VCaP (cell line): Measurements from ENCODE around the gene BCLAF3.
A peak's percentile ranks its signal among the peaks of the same experiment; 100 is the strongest.

Experiments used
- H3K27ac ChIP-seq: fragments of 450-650 bp; 2 replicates; pipeline ENCODE4 v1.5.1; 2017
- TF ChIP-seq, protein P1 (sequence below): fragments of 450-650 bp; conservative IDR thresholded peaks from 2 replicates; pipeline ENCODE4 v1.5.1; 2017; ENCODE audit warnings: mild to moderate bottlenecking, moderate library complexity

Gene BCLAF3

DNA sequence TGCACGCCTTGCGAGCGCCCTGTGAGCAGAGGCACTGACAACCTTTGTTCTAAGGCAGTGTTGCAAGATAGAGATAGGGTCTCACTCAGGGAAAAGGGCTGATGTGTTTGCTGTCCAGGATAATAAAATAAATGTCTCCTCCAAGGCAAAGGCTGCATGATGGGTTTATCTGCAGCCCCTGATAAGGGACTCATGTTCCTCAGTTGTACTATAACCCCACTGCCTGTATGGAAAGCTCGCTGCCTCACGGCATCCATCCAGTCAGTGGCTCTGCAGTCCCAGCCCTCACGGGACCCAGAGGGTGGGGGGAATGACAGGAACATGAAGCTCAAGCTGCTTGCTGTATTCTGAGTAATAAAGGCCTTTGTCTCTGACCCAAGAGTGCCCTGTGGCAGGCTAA, 22.6 kb downstream of the BCLAF3 start:
- no peak overlapping the region for H3K27ac ChIP-seq
- TF ChIP-seq, protein P1, sequence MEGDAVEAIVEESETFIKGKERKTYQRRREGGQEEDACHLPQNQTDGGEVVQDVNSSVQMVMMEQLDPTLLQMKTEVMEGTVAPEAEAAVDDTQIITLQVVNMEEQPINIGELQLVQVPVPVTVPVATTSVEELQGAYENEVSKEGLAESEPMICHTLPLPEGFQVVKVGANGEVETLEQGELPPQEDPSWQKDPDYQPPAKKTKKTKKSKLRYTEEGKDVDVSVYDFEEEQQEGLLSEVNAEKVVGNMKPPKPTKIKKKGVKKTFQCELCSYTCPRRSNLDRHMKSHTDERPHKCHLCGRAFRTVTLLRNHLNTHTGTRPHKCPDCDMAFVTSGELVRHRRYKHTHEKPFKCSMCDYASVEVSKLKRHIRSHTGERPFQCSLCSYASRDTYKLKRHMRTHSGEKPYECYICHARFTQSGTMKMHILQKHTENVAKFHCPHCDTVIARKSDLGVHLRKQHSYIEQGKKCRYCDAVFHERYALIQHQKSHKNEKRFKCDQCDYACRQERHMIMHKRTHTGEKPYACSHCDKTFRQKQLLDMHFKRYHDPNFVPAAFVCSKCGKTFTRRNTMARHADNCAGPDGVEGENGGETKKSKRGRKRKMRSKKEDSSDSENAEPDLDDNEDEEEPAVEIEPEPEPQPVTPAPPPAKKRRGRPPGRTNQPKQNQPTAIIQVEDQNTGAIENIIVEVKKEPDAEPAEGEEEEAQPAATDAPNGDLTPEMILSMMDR: no peak

DNA sequence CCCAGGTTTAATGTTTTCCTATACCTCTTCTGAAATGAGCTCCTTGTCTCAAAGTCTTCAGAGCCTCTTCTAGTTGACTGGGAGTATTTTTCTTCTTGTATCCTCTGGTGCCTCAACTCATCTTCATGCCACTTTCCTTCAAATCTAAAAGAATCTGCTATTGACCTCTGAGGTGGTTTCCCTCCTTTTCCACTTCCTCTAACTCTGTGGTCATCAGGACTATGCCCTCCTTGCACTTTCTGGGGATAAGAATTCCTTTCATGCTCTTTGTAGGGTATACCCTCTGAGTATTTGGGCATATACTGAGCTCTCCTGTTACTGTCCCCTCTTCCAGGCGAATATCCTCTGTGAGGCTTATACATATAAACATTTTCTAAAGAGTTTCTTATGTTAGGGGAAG, 24.8 kb downstream of the BCLAF3 start:
- TF ChIP-seq, protein P1: no peak
- no peak overlapping the region for H3K27ac ChIP-seq

DNA sequence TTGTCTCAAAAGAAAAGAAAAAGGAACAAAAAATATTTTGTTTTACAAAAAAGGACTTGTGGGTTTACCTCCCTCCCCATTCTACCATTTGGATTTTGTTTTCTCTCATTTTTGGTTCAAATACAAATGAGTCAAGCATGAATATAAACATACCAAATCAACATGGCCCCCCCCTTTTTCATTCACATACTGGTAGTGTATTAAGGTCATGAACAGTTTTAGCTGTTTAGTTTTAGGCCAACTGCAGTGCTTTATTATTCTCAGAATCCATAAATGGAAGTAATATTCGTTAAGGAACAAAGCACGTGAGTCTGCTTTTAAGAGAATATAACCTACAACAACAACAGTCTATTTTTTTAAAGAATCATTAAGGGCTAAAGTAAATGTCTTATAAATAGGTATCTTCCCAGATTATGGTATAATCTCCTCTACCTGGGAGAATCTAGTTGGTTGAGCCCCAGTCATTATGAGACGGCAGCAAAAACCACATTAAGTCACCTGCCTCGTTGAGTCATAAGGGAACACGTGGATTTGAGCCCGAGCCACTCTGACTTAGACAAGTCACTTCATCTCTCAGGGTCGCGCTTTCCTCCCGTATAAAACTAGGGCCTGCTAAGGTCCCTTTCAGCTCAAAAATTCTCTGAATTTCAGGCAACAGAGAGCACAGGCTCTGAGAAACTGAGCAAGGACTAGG, 26.7 kb downstream of the BCLAF3 start:
- TF ChIP-seq, protein P1: no peak
- H3K27ac ChIP-seq: no peak overlapping the region

DNA sequence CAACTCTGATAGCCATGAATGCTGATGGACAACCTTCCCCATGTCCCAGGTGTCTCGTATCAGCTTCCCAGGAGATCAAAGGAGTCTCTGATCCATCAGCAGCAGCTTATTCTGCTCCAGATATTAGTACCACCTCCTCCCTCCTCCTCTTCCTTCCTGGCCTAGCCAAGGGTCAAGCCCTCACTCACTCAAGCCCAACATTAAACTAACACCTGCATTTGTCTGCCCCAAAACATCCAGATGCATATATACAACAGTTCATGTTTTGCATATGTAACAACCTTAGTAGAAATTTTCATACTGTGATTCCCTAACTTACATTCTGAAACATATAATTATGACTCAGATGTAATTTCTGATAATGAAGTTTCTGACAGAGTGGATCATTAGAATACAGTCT, 29.9 kb downstream of the BCLAF3 start:
- no peak overlapping the region for H3K27ac ChIP-seq
- TF ChIP-seq, protein P1: no peak

DNA sequence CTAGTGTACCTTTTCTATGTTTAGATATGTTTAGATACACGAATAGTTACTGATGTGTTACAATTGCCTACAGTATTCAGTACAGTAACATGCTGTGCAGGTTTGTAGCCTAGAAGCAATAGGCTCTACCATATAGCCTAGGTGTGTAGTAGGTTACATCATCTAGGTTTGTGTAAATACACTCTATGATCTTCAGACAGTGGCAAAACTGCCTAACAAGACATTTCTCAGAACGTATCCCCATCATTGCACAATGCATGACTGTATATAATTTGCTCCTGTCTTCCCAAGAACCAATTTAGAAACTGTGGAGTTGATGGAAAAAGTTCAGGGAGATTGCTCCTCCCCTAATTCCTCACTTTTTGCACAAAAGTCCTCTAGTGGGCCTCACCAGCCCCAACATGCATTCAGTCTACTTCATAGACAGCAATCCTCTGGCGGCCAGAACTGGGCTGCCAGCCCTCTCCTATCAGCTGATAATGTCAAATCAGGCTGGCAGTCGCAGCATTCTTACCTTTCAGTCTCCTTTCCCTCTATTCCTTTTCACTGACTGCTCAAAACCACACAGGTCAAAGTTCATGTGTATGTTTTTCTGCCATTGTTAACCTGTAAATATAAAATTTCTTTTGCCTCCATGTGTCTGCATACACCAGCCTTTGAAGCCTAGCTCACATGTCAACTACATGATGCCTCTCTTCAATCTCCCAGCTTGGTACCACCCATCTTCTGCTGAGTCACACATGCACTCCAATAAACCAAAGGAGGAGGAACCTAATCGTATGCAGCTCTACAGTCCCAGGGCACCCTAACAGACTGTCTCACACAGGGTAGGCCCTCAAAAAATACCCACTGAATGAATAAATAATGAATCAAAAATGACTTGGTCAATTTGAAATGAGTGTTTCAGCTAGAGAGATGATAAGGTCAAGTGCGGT, 32.0 kb downstream of the BCLAF3 start:
- TF ChIP-seq, protein P1: no peak
- H3K27ac ChIP-seq: no peak overlapping the region

DNA sequence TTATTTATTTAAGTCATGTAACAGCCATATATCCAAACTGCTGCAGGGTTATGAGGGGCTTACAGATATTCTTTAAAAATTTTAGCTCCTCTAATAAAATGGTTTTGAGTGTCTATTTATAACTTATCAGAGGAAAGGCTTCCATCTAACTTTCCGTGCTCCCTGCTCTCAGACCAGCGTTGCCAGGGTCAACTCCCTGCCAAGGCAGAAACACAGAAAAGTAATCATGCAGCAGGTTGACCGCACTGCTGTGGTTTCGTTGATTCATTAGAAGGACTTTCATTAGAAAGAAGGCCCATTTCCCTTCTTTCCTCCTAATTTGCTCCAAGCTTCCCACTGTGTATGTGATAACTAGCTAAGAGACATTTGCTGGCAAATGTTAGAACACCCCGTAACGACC, 33.9 kb downstream of the BCLAF3 start:
- TF ChIP-seq, protein P1: no peak

DNA sequence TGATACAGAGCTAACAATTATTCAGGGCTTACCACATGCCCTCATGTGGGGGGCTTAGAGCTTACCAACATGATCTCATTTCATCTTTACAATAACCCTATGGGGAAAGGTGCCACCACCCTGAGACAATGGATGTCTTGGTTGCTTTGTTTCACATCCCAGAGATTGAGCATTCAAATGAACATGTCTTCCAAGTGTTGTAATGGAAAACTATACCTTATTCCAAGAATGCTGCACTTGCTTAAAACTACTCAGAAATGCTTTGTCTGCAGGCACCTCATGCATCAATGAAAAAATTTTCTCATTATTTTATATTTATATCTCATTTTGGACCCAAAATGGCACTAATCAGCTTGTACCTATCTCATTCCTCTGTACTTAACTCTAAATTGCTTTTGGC, 34.6 kb downstream of the BCLAF3 start:
- TF ChIP-seq, protein P1: no peak

More for the DNA sequence above, 33.9 kb downstream of the BCLAF3 start:
- H3K27ac ChIP-seq: no peak overlapping the region; the same call in 1 of the 2 replicates

More for the DNA sequence above, 34.6 kb downstream of the BCLAF3 start:
- peak overlapping the region; percentile 52 for H3K27ac ChIP-seq
